GM18870 (cell line): ENCODE measurements around the gene ADM.

Source experiments
- ATAC-seq: cut with Tn5 transposase; IDR thresholded peaks from one replicate; pipeline ENCODE4 v1.9.1; 2021; ENCODE audit warnings: moderate library complexity; ENCODE audit not compliant: unreplicated experiment

Gene ADM

DNA sequence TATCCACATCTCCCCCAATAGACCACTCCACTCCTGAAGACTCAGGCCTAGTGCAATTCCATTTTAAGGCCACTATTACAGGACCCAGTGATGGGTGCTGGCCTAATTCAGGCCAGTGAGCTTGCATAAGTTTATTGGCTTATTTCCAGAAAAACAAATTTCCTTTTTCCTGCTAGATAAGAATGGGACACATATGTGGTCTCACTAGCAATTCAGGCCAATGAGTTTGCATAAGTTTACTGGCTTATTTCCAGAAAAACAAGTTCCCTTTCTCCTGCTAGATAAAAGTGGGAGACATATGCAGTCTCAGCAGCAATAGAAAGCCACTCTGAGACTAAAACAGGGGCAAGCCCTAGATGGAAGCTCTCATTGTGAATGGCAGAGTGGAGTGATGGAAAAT, 22.4 kb downstream of the ADM start:
- no peak for ATAC-seq

DNA sequence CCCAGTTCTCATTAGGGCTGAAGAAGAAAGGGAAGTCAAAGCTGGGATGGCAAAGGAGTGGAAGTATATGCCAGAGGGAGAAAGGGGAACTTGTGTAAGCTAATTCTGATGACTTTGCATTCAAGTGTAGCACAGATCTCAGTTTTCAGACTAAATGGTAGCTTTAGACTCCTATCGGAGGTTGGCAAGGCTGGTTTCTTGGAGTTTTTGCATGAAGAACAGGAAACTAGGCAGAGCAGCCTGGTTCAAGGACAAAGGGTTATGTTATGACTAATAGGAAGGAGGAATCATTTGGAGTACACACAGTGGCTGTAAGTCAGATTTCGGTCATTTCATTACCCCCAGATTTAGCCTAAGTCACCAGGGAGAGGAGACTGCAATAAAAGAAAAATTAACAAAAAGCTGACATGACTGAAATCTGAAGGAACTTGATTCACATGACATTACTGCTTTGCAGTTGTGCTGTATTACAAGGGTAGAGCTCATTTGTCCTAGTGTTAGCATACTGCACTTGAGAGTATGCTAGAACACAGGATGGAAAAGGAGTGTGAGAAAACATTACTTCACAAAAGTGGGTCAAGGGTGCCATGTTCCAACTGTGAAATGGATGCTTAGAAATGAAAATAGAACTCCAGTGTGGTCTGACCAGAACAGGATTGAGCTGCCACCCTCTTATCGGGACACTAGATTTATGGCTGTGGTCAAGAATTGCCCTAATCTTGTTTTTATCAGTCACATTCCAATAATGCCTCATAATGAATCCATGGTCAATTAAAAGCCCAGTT, 23.6 kb downstream of the ADM start:
- ATAC-seq, result no peak

- ATAC-seq, result no peak
Measured at GRCh38 chr11:10329356-10329755, 24.5 kb downstream of the ADM start.

GRCh38 chr11:10329935-10330334, 25.1 kb downstream of the ADM start:
- no peak for ATAC-seq

DNA sequence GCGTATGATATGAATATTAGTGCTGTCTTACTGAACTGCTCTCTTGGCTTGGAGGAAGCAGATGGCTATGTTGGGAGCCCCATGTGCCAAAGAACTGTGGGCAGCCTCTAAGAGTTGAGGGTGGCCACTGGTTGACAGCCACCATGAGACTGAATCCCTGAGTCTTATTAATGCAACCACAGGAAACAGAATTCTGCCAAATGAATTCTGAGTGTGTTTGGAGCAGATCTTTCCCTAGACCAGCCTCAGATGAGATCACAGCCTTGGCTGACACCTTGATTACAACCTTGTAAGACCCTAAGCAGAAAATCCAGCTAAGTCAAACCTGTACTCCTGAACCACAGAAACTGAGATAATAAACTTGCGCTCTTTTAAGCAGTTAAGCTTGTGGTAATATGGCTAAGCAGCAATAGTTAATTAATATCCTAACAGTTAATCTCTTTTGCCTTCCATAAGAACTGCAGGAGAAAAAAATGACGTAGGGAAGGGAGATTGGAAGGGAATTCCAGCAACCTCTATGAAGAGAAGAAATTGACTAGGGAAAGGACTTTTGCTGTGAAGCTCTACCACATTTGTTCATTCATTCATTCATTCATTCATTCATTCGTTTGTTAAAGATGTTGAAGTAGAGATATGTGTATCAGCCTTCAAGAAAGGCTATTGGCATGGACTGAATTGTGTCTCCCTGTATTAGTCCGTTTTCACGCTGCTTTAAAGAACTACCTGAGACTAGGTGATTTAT, 26.8 kb downstream of the ADM start:
- no peak for ATAC-seq

DNA sequence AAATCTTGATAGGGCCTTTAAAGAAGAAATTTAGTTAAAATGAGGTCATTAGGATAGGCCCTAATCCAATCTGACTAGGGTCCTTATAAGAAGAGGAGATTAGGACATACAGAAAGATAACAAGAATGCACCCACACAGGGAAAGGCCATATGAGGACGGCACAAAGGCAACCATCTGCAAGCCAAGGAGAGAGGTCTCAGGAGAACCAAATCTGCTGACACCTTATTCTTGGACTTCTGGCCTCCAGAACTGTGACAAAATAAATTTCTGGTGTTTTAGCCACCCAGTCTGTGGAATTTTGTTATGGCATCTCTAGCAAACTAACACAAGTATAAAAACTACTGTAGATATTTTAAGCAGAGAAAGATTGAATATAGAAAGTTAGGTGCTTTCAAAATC, 28.6 kb downstream of the ADM start:
- no peak for ATAC-seq

DNA sequence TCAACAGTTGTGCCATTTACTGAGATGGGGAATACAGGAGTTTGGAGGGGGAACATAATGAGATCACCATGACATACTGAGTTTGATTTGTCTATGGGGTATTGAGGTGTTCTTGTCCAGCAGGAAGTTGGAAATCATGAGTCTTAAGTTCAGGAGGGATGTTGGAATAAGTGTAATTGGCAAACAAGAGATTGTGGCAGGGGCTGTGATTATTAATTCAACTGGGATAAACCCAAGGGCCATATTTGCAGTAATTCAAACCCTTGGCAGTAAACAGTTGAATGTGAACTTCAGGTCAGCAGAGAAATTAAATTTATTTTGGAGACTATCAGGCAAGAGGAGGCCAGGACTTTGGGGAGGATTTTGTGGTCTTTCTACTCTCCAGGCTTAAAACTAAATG, 33.4 kb downstream of the ADM start:
- no peak for ATAC-seq

DNA sequence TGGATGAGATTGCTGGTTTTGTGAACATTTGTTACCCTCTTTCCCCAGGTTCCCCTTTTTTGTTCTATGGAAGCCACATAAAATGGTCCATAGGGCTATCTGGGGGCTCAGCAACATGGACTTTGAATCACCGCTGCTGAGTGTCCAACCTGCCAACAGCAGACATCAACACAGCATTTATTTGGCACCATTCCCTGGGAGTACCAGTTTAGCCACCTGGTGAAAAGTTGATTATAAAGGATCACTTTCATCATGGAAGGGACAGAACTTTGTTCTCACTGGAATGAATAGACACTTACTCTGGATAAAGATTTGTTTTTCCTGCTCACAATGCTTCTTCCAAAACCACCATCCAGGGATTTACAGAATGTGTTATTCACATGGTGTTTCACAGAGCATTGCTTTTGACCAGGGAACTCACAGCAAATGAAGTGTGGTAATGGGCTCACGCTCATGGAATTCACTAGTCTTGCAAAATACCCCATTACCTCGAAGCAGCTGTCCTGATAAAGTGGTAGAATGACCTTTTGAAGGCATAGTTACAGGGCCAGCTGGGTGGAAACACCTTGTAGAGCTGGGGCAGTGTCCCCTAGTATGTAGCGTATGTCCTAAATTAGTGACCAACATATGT, 43.9 kb downstream of the ADM start:
- no peak for ATAC-seq

DNA sequence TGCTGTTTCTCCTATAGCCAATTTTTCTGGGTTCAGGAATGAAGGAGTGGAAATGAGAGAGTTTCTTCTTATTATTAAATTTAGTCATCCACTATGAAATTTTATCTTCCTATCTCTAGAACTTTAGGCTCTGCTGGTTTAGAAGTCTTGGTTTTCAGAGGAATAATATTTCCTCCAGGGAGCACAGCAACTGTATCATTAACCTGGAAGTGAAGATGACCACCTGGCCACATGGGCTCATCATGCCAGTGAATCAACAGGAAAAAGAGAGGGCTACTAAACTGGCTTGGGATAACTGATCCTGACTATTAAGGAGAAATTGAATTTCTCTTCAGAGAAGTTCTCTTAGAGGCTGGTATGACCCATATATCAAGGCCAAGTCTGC, 44.4 kb downstream of the ADM start:
- ATAC-seq, result no peak

- no peak for ATAC-seq
Measured at GRCh38 chr11:10349806-10350205, 44.9 kb downstream of the ADM start.

GRCh38 chr11:10350334-10350733, 45.5 kb downstream of the ADM start:
- no peak for ATAC-seq

DNA sequence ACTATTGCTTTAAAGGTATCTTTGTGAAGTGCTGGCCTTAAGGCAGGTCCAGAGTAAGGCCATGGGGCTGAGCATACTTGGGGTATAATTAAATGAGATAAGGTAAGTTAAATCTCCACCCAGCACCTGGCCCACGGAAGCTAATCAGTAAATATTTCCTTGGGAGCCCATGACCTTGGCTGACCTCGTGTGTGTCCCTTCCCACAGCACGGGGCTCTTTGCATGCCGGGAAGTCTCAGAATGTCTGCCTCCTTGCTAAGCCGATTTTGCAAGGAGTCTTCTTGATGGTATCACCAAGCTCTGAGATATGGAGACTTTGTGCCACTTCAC, 46.5 kb downstream of the ADM start:
- ATAC-seq, result no peak

GRCh38 chr11:10351765-10352641, 47.1 kb downstream of the ADM start:
- ATAC-seq, result no peak

DNA sequence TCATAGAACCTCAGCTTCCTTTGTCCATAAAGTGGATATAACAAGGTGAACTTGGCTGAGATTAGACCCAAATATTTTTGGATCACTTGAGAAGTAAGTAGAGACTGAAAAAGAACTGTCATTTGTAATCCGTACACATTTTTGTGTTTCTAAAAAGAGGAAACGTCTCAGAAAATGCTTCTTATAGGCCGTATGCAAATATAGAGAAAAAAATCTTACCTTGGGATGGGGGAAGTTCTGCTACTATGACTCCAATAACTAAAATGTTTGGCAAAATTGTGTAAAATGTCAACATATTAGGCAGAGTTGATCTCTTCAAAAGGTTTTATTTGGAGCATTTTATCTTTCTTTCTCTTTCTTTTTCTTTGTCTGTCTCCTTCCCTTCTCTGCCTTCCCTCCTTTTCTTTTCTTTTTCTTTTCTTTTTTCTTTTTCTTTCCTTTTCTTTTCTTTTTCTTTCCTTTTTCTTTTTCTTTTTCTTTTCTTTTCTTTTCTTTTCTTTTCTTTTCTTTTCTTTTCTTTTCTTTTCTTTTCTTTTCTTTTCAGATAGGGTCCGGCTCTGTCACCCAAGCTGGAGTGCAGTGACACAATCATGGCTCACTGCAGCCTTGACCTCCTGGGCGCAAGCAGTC, 48.2 kb downstream of the ADM start:
- no peak for ATAC-seq

GRCh38 chr11:10354389-10354788, 49.5 kb downstream of the ADM start:
- no peak for ATAC-seq

DNA sequence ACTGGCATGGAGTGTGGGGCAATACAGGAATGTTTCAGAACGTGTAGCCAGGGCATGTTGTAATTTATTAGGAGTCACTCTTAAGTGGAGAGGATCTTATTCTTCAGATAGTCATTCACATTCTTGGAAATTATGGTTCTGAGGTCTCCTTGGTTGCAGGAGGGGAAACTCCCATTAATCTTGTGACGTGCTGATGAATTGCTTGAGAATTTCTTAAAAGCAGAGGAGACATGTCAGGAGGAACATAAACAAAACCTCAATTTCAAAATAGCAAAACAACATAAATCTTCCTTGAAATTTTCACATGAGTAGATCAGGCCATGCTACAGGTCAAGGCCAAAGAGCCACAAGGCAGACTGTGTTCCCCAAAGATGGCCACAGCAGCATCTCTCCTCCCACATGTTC, 50.4 kb downstream of the ADM start:
- no peak for ATAC-seq

DNA sequence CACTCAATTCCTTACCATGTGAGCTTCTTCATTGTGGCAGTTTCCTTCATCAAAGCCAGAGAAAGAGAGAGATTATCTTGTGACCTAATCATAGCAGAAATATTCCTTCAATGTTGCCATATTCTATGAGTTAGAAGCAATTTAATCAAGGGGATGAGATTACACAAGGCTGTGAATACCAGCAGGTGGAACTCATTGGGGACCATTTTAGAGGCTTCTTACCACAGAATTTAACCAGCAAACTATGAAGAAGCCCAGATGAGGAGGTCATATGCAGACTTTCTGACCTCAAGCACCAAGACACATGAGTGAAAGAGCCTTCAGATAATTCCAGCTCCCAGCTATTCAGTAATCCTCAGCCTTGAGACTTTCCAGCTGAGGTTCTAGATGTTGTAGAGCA, 51.3 kb downstream of the ADM start:
- no peak for ATAC-seq
